DOHH2 (cell line): ENCODE measurements around the gene CPEB1.

Source experiments
- CTCF ChIP-seq: fragments of 200-600 bp; sonication (generic); IDR thresholded peaks from one replicate; pipeline ENCODE4 v1.5.1; 2014; ENCODE audit warnings: antibody characterized with exemption, mild to moderate bottlenecking, low read depth, low read length; ENCODE audit not compliant: poor library complexity, severe bottlenecking
- EZH2phosphoT487 ChIP-seq: fragments of 200-600 bp; sonication (generic); IDR thresholded peaks from 2 replicates; pipeline ENCODE4 v1.6.1; 2017; ENCODE audit warnings: borderline replicate concordance, mild to moderate bottlenecking, antibody characterized with exemption, low read length, moderate library complexity, mixed read lengths

GRCh38 chr15:82674873-82675272, 27.7 kb upstream of the CPEB1 start:
- no peak for TF ChIP-seq CTCF
- TF ChIP-seq EZH2phosphoT487, result no peak
